HCT116 (cell line): Measurements from ENCODE around the gene CHERP. TPM values are rescaled to one million over a fixed set of nuclear protein-coding genes. Genes with fewer than 3 reads are reported as not detected.

Source experiments
- ATAC-seq: fragments of 200-7000 bp; cut with Tn5 transposase; 2 replicates; pipeline ENCODE4 v1.9.1; 2020; ENCODE audit warnings: mild to moderate bottlenecking, moderate library complexity
- BruUV-seq: library from RNA; stranded (reverse); fragments of 400-500 nt; replicated peaks from 2 replicates; lab custom pipeline; 2021; lab: Mats Ljungman, UMichigan
- CTCF ChIA-PET: fragments of 300-600 bp; sonication (Branson Sonifier 250); formaldehyde crosslinking; loops from one replicate; lab custom pipeline; 2021; ENCODE audit warnings: antibody characterized with exemption; lab: Charles Lee
- POLR2A ChIA-PET: fragments of 300-600, 350-600 bp; sonication (Branson Sonifier 250); formaldehyde crosslinking; loops from one replicate; lab custom pipeline; 2021; ENCODE audit warnings: antibody characterized with exemption; lab: Charles Lee
- RAD21 ChIA-PET, 2 experiments: fragments of 300-600 bp; sonication (Branson Sonifier 250); formaldehyde crosslinking; loops; one replicate each; lab custom pipeline; 2023; ENCODE audit warnings: low total read pairs in 2 of 2; ENCODE audit not compliant: uncharacterized antibody in 2 of 2, unreplicated experiment in 2 of 2, low non-redundant PET in 1 of 2; lab: Charles Lee
- DNase-seq: peaks from one replicate; pipeline ENCODE4 v3.0.0-alpha.2; 2010; ENCODE audit warnings: low read depth, low spot score
- H2AFZ ChIP-seq: fragments of 200-600 bp; shearing (Covaris generic), sonication (generic); 2 replicates; pipeline ENCODE4 v1.6.1; 2017; ENCODE audit warnings: low read depth, mixed run types, mixed read lengths, antibody characterized with exemption, low read length; ENCODE audit not compliant: poor library complexity, severe bottlenecking
- H3K27ac ChIP-seq: 2 replicates; pipeline ENCODE4 v1.5.1; 2012; ENCODE audit warnings: low read depth, low read length
- H3K27me3 ChIP-seq: fragments of 200-600 bp; sonication (generic); 2 replicates; pipeline ENCODE4 v1.6.1; 2016; ENCODE audit warnings: mixed run types, low read length, mixed read lengths; ENCODE audit not compliant: insufficient read depth
- H3K36me3 ChIP-seq, 2 experiments: fragments of 200-500 bp in 1 of 2; fragments of 200-600 bp in 1 of 2; sonication (Bioruptor generic) in 1 of 2; sonication (generic) in 1 of 2; 2 replicates each; pipeline versions ENCODE4 v1.5.1 to v1.6.1; 2014 to 2016; ENCODE audit warnings: low read length in 2 of 2, inconsistent platforms in 1 of 2, mixed read lengths in 1 of 2, mixed run types in 1 of 2; ENCODE audit not compliant: insufficient read depth in 2 of 2, control insufficient read depth in 1 of 2
- H3K4me1 ChIP-seq, 2 experiments: fragments of 200-600 bp in 1 of 2; sonication (generic) in 1 of 2; 2 replicates each; pipeline versions ENCODE4 v1.5.1 to v1.6.1; 2012 to 2017; ENCODE audit warnings: low read length in 2 of 2, inconsistent platforms in 1 of 2, mild to moderate bottlenecking in 1 of 2, mixed read lengths in 1 of 2, mixed run types in 1 of 2, moderate library complexity in 1 of 2; ENCODE audit not compliant: insufficient read depth in 2 of 2, control insufficient read depth in 1 of 2
- H3K4me2 ChIP-seq: fragments of 200-600 bp; sonication (generic); 2 replicates; pipeline ENCODE4 v1.6.1; 2017; ENCODE audit warnings: mixed run types, low read length, mixed read lengths
- H3K4me3 ChIP-seq, 2 experiments: fragments of 200-600 bp in 1 of 2; sonication (generic) in 1 of 2; replicated peaks in 1 of 2; 2 replicates each; pipeline ENCODE4 v1.5.1; 2011 to 2016; ENCODE audit warnings: low read length in 2 of 2, control low read depth in 1 of 2, low read depth in 1 of 2, mild to moderate bottlenecking in 1 of 2, mixed read lengths in 1 of 2, mixed run types in 1 of 2
- H3K79me2 ChIP-seq: fragments of 200-600 bp; sonication (generic); 2 replicates; pipeline ENCODE4 v1.6.1; 2017; ENCODE audit warnings: mild to moderate bottlenecking, mixed run types, low read length, moderate library complexity, mixed read lengths; ENCODE audit not compliant: insufficient read depth
- H3K9ac ChIP-seq: fragments of 200-600 bp; sonication (generic); 2 replicates; pipeline ENCODE4 v1.6.1; 2016; ENCODE audit warnings: low read length, mixed read lengths
- H3K9me2 ChIP-seq: fragments of 200-600 bp; sonication (generic), shearing (Covaris generic); 2 replicates; pipeline ENCODE4 v1.6.1; 2017; ENCODE audit warnings: mixed run types, mild to moderate bottlenecking, moderate library complexity; ENCODE audit not compliant: insufficient read depth
- H3K9me3 ChIP-seq, 2 experiments: fragments of 200-500 bp in 1 of 2; fragments of 200-600 bp in 1 of 2; sonication (Bioruptor generic) in 1 of 2; sonication (generic) in 1 of 2; 2 replicates each; pipeline ENCODE4 v1.6.1; 2014 to 2017; ENCODE audit warnings: low read length in 2 of 2, mixed read lengths in 2 of 2, inconsistent platforms in 1 of 2, low read depth in 1 of 2, mild to moderate bottlenecking in 1 of 2, mixed run types in 1 of 2, moderate library complexity in 1 of 2; ENCODE audit not compliant: control insufficient read depth in 1 of 2, insufficient read depth in 1 of 2
- H4K20me1 ChIP-seq: fragments of 200-600 bp; sonication (generic), shearing (Covaris generic); 2 replicates; pipeline ENCODE4 v1.6.1; 2017; ENCODE audit warnings: mixed run types, mild to moderate bottlenecking, moderate library complexity; ENCODE audit not compliant: insufficient read depth
- CEBPB ChIP-seq: IDR thresholded peaks from 2 replicates; pipeline ENCODE4 v1.6.1; 2012; ENCODE audit warnings: low read depth
- EZH2 ChIP-seq: fragments of 200-600 bp; sonication (generic); IDR thresholded peaks from 2 replicates; pipeline ENCODE4 v1.6.1; 2017; ENCODE audit warnings: antibody characterized with exemption, mixed run types
- FOSL1 ChIP-seq: IDR thresholded peaks from 2 replicates; pipeline ENCODE4 v1.6.1; 2012; ENCODE audit warnings: low read depth
- JUND ChIP-seq: IDR thresholded peaks from 2 replicates; pipeline ENCODE4 v1.6.1; 2012
- POLR2A ChIP-seq: IDR thresholded peaks from 2 replicates; pipeline ENCODE4 v1.7.0; 2011; ENCODE audit warnings: borderline replicate concordance; ENCODE audit not compliant: insufficient read depth, insufficient read length; ENCODE audit errors: extremely low read depth
- POLR2AphosphoS5 ChIP-seq: IDR thresholded peaks from 2 replicates; pipeline ENCODE4 v1.6.1; 2011; ENCODE audit warnings: mild to moderate bottlenecking, low read depth, low read length, moderate library complexity
- RAD21 ChIP-seq: IDR thresholded peaks from 2 replicates; pipeline ENCODE4 v1.6.1; 2012; ENCODE audit warnings: low read depth, mild to moderate bottlenecking
- SIN3A ChIP-seq: IDR thresholded peaks from 2 replicates; pipeline ENCODE4 v1.6.1; 2012; ENCODE audit warnings: low read depth
- SP1 ChIP-seq: IDR thresholded peaks from 2 replicates; pipeline ENCODE4 v1.6.1; 2012; ENCODE audit warnings: low read depth
- TCF7L2 ChIP-seq: IDR thresholded peaks from 2 replicates; pipeline ENCODE4 v1.7.0; 2011; ENCODE audit warnings: borderline replicate concordance, inconsistent platforms; ENCODE audit not compliant: insufficient read depth, insufficient read length; ENCODE audit errors: extremely low read depth
- YY1 ChIP-seq: IDR thresholded peaks from 2 replicates; pipeline ENCODE4 v1.6.1; 2011; ENCODE audit warnings: low read length, low read depth, moderate library complexity, mild to moderate bottlenecking; ENCODE audit not compliant: insufficient replicate concordance; ENCODE audit errors: extremely low read depth
- ZFX ChIP-seq: fragments of 450-650 bp; IDR thresholded peaks from 2 replicates; pipeline ENCODE4 v1.6.1; 2017
- ZNF274 ChIP-seq: fragments of 200-500 bp; sonication (Bioruptor generic); IDR thresholded peaks from 2 replicates; pipeline ENCODE4 v1.6.1; 2014; ENCODE audit warnings: mild to moderate bottlenecking, low read depth, low read length, inconsistent platforms
- intact Hi-C: fragments of 100-400 bp; cut with micrococcal nuclease; formaldehyde crosslinking; loops from 2 replicates; pipeline ENCODE4 v1.10.0; 2022
- total RNA-seq: library from RNA; stranded (reverse); gene quantifications from one replicate; pipeline ENCODE4 v1.2.1, GENCODE V29; 2021; ENCODE audit not compliant: unreplicated experiment
- TF ChIP-seq, protein P1 (sequence below): IDR thresholded peaks from 2 replicates; pipeline ENCODE4 v1.6.1; 2011; ENCODE audit warnings: mild to moderate bottlenecking, low read length, moderate library complexity; ENCODE audit not compliant: insufficient replicate concordance; ENCODE audit errors: extremely low read depth
- TF ChIP-seq, protein P2 (sequence below): IDR thresholded peaks from 2 replicates; pipeline ENCODE4 v1.6.1; 2012
- TF ChIP-seq, protein P3 (sequence below): IDR thresholded peaks from 2 replicates; pipeline ENCODE4 v1.6.1; 2012
- TF ChIP-seq, protein P4 (sequence below): IDR thresholded peaks from 2 replicates; pipeline ENCODE4 v1.6.1; 2012; ENCODE audit warnings: low read depth

CHERP gene
- total RNA-seq, 1 experiment from 2014 or later = 65.8 TPM

DNA sequence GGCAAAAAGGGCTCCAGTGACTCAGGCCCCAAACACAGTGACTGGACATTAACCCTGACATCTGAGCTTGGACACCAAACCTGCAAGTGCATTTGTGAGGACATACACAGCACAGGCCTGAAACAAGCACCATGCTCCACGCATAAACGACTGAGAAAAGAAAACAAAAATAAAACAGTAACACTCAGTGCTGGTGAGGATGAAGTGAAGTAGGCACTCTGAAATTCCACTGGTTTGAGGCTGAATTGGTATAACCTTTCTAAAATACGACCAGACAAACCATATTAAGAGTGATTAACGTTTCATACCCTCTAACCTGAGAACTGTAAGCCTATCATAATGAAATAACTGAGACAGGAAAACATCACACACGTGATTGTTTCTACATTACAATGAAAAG lies 24.5 kb upstream of the CHERP start (continued):
- TF ChIP-seq, protein P1, sequence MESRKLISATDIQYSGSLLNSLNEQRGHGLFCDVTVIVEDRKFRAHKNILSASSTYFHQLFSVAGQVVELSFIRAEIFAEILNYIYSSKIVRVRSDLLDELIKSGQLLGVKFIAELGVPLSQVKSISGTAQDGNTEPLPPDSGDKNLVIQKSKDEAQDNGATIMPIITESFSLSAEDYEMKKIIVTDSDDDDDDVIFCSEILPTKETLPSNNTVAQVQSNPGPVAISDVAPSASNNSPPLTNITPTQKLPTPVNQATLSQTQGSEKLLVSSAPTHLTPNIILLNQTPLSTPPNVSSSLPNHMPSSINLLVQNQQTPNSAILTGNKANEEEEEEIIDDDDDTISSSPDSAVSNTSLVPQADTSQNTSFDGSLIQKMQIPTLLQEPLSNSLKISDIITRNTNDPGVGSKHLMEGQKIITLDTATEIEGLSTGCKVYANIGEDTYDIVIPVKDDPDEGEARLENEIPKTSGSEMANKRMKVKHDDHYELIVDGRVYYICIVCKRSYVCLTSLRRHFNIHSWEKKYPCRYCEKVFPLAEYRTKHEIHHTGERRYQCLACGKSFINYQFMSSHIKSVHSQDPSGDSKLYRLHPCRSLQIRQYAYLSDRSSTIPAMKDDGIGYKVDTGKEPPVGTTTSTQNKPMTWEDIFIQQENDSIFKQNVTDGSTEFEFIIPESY = no peak
- TF ChIP-seq FOSL1 (no peak), CEBPB (no peak), POLR2AphosphoS5 (no peak), SP1 (no peak)
- TF ChIP-seq, protein P2, sequence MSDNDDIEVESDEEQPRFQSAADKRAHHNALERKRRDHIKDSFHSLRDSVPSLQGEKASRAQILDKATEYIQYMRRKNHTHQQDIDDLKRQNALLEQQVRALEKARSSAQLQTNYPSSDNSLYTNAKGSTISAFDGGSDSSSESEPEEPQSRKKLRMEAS = no peak

DNA sequence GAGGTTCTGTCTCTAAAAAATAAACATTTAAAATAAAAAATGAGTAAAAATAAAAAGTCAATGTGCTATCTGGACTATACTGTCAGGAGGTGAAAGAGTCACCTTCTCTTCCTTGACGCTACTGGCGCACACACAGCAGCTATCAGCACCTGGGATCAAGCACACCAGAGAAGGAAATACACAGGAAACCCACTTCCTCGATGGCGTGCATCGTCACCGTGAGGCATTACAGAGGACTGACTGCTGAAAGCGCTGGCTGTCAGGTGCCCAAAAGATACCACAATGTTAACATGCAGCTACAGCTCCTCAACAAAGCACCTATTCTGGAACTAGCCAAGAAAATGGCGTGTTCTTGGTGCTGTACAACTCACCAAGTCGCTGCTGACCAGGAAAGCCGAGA lies 23.9 kb upstream of the CHERP start:
- Histone ChIP-seq H3K9me2 (no peaks in the 10 kb centered on the region), H3K4me1 (peaks cover 8 to 27% of the 10 kb centered on the region in 2 experiments), H3K27me3 (no peaks in the 10 kb centered on the region), H3K4me2 (no peak overlapping the region), H3K36me3 (peaks cover 26 to 45% of the 10 kb centered on the region in 2 experiments), H3K9ac (no peak overlapping the region), H4K20me1 (no peaks in the 10 kb centered on the region), H3K79me2 (peaks cover 40% of the 10 kb centered on the region), H3K27ac (no peak overlapping the region), H2AFZ (no peak overlapping the region), H3K9me3 (no peaks in the 10 kb centered on the region), H3K4me3 (no peak overlapping the region)
- TF ChIP-seq, protein P1 = no peak
- TF ChIP-seq POLR2AphosphoS5 (no peak), FOSL1 (no peak), EZH2 (no peak), POLR2A (no peak), RAD21 (no peak), ZNF274 (no peak), SP1 (no peak), YY1 (no peak), JUND (no peak), CEBPB (no peak), TCF7L2 (no peak), SIN3A (no peak), ZFX (no peak)
- TF ChIP-seq, protein P3, sequence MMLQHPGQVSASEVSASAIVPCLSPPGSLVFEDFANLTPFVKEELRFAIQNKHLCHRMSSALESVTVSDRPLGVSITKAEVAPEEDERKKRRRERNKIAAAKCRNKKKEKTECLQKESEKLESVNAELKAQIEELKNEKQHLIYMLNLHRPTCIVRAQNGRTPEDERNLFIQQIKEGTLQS = no peak
- TF ChIP-seq, protein P2 = no peak
- TF ChIP-seq, protein P4, sequence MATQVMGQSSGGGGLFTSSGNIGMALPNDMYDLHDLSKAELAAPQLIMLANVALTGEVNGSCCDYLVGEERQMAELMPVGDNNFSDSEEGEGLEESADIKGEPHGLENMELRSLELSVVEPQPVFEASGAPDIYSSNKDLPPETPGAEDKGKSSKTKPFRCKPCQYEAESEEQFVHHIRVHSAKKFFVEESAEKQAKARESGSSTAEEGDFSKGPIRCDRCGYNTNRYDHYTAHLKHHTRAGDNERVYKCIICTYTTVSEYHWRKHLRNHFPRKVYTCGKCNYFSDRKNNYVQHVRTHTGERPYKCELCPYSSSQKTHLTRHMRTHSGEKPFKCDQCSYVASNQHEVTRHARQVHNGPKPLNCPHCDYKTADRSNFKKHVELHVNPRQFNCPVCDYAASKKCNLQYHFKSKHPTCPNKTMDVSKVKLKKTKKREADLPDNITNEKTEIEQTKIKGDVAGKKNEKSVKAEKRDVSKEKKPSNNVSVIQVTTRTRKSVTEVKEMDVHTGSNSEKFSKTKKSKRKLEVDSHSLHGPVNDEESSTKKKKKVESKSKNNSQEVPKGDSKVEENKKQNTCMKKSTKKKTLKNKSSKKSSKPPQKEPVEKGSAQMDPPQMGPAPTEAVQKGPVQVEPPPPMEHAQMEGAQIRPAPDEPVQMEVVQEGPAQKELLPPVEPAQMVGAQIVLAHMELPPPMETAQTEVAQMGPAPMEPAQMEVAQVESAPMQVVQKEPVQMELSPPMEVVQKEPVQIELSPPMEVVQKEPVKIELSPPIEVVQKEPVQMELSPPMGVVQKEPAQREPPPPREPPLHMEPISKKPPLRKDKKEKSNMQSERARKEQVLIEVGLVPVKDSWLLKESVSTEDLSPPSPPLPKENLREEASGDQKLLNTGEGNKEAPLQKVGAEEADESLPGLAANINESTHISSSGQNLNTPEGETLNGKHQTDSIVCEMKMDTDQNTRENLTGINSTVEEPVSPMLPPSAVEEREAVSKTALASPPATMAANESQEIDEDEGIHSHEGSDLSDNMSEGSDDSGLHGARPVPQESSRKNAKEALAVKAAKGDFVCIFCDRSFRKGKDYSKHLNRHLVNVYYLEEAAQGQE = no peak
- no TSS peak for BruUV-seq
- ChIA-PET CTCF (no interaction called here), POLR2A (no interaction called here), RAD21 (no interaction called here)
- intact Hi-C loops = no loop called here
- no peak for DNase-seq
- no peak for ATAC-seq
